SK-N-MC (cell line): ENCODE results near the gene TSPAN2.
A peak's percentile ranks its signal among the peaks of the same experiment; 100 is the strongest.

ENCODE experiments used
- DNase-seq: peaks from one replicate; pipeline ENCODE4 v3.0.0-alpha.2; 2011; ENCODE audit warnings: low read depth, low spot score
- H3K27ac ChIP-seq: fragments of 200-600 bp; sonication (generic); 2 replicates; pipeline ENCODE4 v1.5.1; 2016; ENCODE audit warnings: mixed run types
- H3K36me3 ChIP-seq: fragments of 200-600 bp; sonication (generic); 2 replicates; pipeline ENCODE4 v1.6.1; 2017; ENCODE audit warnings: antibody characterized with exemption, low read length, mixed read lengths; ENCODE audit not compliant: insufficient read depth
- H3K4me3 ChIP-seq: fragments of 200-600 bp; sonication (generic); 2 replicates; pipeline ENCODE4 v1.5.1; 2016
- H3K9ac ChIP-seq: fragments of 200-600 bp; sonication (generic); 2 replicates; pipeline ENCODE4 v1.8.0; 2017; ENCODE audit warnings: mixed run types, mixed read lengths; ENCODE audit not compliant: insufficient read length
- H3K9me3 ChIP-seq: fragments of 200-600 bp; sonication (generic); 2 replicates; pipeline ENCODE4 v1.6.1; 2017; ENCODE audit warnings: low read depth, mild to moderate bottlenecking, antibody characterized with exemption, low read length, moderate library complexity, mixed read lengths
- EZH2 ChIP-seq: fragments of 200-600 bp; sonication (generic); IDR thresholded peaks from one replicate; pipeline ENCODE4 v1.6.1; 2017; ENCODE audit warnings: antibody characterized with exemption
- FOXP2 ChIP-seq: optimal IDR thresholded peaks from 2 replicates; pipeline ENCODE3; 2011; ENCODE audit warnings: mild to moderate bottlenecking, moderate library complexity; ENCODE audit not compliant: insufficient read depth; ENCODE audit errors: extremely low read length, control extremely low read depth
- POLR2AphosphoS5 ChIP-seq: IDR thresholded peaks from 2 replicates; pipeline ENCODE4 v1.6.1; 2012; ENCODE audit warnings: mild to moderate bottlenecking, low read depth, low read length, borderline replicate concordance

Gene TSPAN2

GRCh38 chr1:115076384-115076915, 12.9 kb downstream of the TSPAN2 start:
- Histone ChIP-seq H3K9me3 (no peaks in the 10 kb centered on the region), H3K9ac (no peak overlapping the region), H3K36me3 (no peaks in the 10 kb centered on the region), H3K4me3 (no peak overlapping the region), H3K27ac (no peak overlapping the region)
- no peak for DNase-seq
- TF ChIP-seq POLR2AphosphoS5 = no peak
- no peak for TF ChIP-seq FOXP2
- TF ChIP-seq EZH2 = no peak

GRCh38 chr1:115074839-115075534, 14.3 kb downstream of the TSPAN2 start:
- H3K9me3 ChIP-seq = no peaks in the 10 kb centered on the region
- H3K27ac ChIP-seq = no peak overlapping the region
- H3K36me3 ChIP-seq = no peaks in the 10 kb centered on the region
- no peak overlapping the region for H3K9ac ChIP-seq
- DNase-seq = no peak
- no peak overlapping the region for H3K4me3 ChIP-seq
- no peak for TF ChIP-seq EZH2
- no peak for TF ChIP-seq FOXP2
- TF ChIP-seq POLR2AphosphoS5 = no peak

- H3K4me3 ChIP-seq = no peak overlapping the region
- H3K9ac ChIP-seq = no peak overlapping the region
- no peaks in the 10 kb centered on the region for H3K9me3 ChIP-seq
- no peak overlapping the region for H3K27ac ChIP-seq
- DNase-seq = no peak
- H3K36me3 ChIP-seq = no peaks in the 10 kb centered on the region
- TF ChIP-seq POLR2AphosphoS5 = no peak
- TF ChIP-seq EZH2 = no peak
- TF ChIP-seq FOXP2 = no peak
These were observed 15.8 kb downstream of the TSPAN2 start for GRCh38 chr1:115073298-115074087.

- H3K9ac ChIP-seq = no peak overlapping the region
- no peak for DNase-seq
- no peak overlapping the region for H3K27ac ChIP-seq
- 0 out of 2 replicates have a peak, but pooled peaks cover under 1% of the 10 kb centered on the region for H3K36me3 ChIP-seq
- no peaks in the 10 kb centered on the region for H3K9me3 ChIP-seq
- no peak for TF ChIP-seq POLR2AphosphoS5
- TF ChIP-seq FOXP2 = no peak
- no peak for TF ChIP-seq EZH2
- no peak overlapping the region for H3K4me3 ChIP-seq
These were observed 18.2 kb downstream of the TSPAN2 start for GRCh38 chr1:115071012-115071664.

GRCh38 chr1:115069659-115070308, 19.5 kb downstream of the TSPAN2 start:
- Histone ChIP-seq H3K9ac (no peak overlapping the region), H3K9me3 (no peaks in the 10 kb centered on the region), H3K36me3 (0 out of 2 replicates have a peak, but pooled peaks cover 2% of the 10 kb centered on the region), H3K4me3 (no peak overlapping the region), H3K27ac (no peak overlapping the region)
- no peak for TF ChIP-seq FOXP2
- TF ChIP-seq POLR2AphosphoS5 = no peak
- TF ChIP-seq EZH2 = no peak
- no peak for DNase-seq

GRCh38 chr1:115068826-115069585, 20.3 kb downstream of the TSPAN2 start:
- TF ChIP-seq EZH2 = no peak
- TF ChIP-seq FOXP2 = no peak
- TF ChIP-seq POLR2AphosphoS5 = no peak
- DNase-seq = no peak

GRCh38 chr1:115067161-115067859, 22.0 kb downstream of the TSPAN2 start:
- TF ChIP-seq EZH2 (no peak), POLR2AphosphoS5 (no peak), FOXP2 (no peak)
- DNase-seq = no peak
- H3K36me3 ChIP-seq = 0 out of 2 replicates have a peak, but pooled peaks cover 2% of the 10 kb centered on the region
- no peak overlapping the region for H3K4me3 ChIP-seq
- H3K27ac ChIP-seq = peak overlapping the region; percentile 43; the same call in 1 of the 2 replicates
- H3K9ac ChIP-seq = no peak overlapping the region
- no peaks in the 10 kb centered on the region for H3K9me3 ChIP-seq

More at GRCh38 chr1:115068826-115069585, 20.3 kb downstream of the TSPAN2 start:
- Histone ChIP-seq H3K36me3 (0 out of 2 replicates have a peak, but pooled peaks cover 2% of the 10 kb centered on the region), H3K4me3 (no peak overlapping the region), H3K9ac (no peak overlapping the region), H3K27ac (no peak overlapping the region), H3K9me3 (no peaks in the 10 kb centered on the region)
